SH-SY5Y (cell line): ENCODE data around the gene GLB1L.

Experiments
- GATA2 ChIP-seq: IDR thresholded peaks from 2 replicates; pipeline ENCODE4 v1.6.1; 2011; ENCODE audit warnings: mild to moderate bottlenecking, low read depth, low read length
- GATA3 ChIP-seq: IDR thresholded peaks from 2 replicates; pipeline ENCODE4 v1.6.1; 2011; ENCODE audit warnings: low read depth, mild to moderate bottlenecking, low read length, moderate library complexity

- TF ChIP-seq GATA2 (no peak), GATA3 (no peak)
These were observed 39.5 kb upstream of the GLB1L start for GRCh38 chr2:219284501-219285372.
